Thyroid gland (tissue), 4 donors: ENCODE measurements around the gene DHH.

Source experiments
- POLR2A ChIP-seq, 2 donors: fragments of 450-650 bp; IDR thresholded peaks; one replicate each; pipeline ENCODE4 v1.6.1; 2017; ENCODE audit warnings: antibody characterized with exemption in 2 of 2, mild to moderate bottlenecking in 2 of 2, moderate library complexity in 1 of 2
- TF ChIP-seq, protein P1 (sequence below), 6 experiments: fragments of 200-600 bp in 3 of 6; fragments of 450-650 bp in 3 of 6; sonication (generic) in 3 of 6; IDR thresholded peaks; one replicate each; pipeline ENCODE4 v1.5.1; 2016 to 2019; ENCODE audit warnings: antibody characterized with exemption in 6 of 6, mild to moderate bottlenecking in 2 of 6, inconsistent platforms in 1 of 6, moderate library complexity in 1 of 6

DNA sequence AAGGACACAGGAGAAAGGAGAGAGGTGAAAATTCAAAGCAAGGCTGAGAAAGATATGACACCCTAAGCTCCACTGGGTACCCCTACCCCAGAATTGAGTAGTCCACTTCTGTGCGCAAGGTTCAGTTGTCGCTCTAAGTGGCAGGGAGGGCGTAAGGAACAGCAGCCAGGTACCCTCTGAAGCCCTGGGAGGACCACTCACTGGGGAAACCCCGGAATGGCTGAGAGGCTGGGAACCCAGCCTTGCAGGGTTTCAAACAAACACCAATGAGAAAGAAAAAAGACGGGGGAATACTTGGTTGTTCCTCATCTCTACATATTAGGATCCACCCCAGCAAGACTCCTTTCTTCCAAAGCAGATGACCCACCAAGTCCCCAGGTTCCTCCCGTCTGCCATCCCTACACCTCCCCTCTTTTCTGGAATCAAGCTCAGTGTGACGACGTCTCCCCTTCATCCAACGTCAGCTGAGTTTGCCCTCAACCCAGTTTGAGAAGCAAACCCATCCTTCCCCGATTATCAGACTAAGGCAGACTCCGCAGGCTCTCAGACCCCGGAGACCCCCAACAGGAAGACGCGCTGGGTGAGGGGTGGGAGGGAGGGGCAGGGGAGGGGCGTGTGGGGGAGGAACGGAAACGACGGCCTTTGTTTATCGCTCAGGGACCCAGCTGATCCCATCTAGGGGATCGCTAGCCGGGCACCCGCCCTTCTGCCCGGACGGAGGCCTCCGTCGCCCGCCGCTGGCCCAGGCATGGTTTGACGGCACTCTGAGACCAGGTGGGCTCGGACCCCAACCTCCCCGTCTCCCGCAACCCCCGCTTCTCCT lies 15.3 kb upstream of the DHH start:
- TF ChIP-seq, protein P1, sequence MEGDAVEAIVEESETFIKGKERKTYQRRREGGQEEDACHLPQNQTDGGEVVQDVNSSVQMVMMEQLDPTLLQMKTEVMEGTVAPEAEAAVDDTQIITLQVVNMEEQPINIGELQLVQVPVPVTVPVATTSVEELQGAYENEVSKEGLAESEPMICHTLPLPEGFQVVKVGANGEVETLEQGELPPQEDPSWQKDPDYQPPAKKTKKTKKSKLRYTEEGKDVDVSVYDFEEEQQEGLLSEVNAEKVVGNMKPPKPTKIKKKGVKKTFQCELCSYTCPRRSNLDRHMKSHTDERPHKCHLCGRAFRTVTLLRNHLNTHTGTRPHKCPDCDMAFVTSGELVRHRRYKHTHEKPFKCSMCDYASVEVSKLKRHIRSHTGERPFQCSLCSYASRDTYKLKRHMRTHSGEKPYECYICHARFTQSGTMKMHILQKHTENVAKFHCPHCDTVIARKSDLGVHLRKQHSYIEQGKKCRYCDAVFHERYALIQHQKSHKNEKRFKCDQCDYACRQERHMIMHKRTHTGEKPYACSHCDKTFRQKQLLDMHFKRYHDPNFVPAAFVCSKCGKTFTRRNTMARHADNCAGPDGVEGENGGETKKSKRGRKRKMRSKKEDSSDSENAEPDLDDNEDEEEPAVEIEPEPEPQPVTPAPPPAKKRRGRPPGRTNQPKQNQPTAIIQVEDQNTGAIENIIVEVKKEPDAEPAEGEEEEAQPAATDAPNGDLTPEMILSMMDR (IDR thresholded peaks at IDR 0.05): no peak
- TF ChIP-seq POLR2A (IDR thresholded peaks at IDR 0.05): no peak
